Stimulated activated CD4-positive, alpha-beta T cell treated with anti-CD3 and anti-CD28 coated beads, Interleukin-4, amount 100 ng/mL, for 1 hour (primary cell): ENCODE data around the gene C12orf54.
"Not testable (repeated sequence)": the region's sequence is repeated elsewhere in the genome, so short reads cannot be mapped to it uniquely, and the experiment has no call there.

Experiments
- DNase-seq: peaks from one replicate; pipeline ENCODE4 v3.0.0-alpha.2; 2020

The C12orf54 gene

DNA sequence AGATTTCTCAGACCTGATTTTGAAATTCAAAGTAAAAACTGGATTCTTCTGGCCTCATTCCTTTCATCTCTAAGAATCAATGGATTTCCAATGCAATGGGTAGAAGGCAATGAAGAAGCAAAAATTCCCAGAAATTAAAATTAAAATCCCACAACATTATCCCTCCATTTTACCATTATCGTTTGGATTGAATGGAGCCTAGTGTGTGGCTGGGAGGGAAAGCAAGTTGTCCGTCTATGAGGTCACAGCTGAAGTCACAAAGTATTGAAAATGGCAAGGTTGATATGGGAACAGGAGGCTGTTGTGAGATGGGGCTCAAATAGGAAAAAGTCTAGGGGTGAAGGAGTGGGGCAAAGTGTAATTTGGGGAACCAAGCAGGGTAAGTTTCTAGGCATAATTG, at the start of gene C12orf54:
Gene C12orf54 (plus strand): TSS at position 301 of the 400 bp plus-strand sequence. CDS start 799 bp downstream, outside the sequence.
- no peak for DNase-seq

DNA sequence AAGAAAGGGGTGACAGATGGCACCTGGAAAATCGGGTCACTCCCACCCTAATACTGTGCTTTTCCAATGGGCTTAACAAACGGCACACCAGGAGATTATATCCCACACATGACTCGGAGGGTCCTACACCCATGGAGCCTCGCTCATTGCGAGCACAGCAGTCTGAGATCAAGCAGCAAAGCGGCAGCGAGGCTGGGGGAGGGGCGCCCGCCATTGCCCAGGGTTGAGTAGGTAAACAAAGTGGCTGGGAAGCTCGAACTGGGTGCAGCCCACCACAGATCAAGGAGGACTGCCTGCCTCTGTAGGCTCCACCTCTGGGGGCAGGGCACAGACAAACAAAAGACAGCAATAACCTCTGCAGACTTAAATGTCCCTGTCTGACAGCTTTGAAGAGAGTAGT, 48.3 kb upstream of the C12orf54 start:
- not testable (repeated sequence) for DNase-seq

GRCh38 chr12:48441069-48441468, 41.2 kb upstream of the C12orf54 start:
- no peak for DNase-seq

- no peak for DNase-seq
Measured at GRCh38 chr12:48442179-48442847, 40.0 kb upstream of the C12orf54 start.

- DNase-seq: no peak
Measured at GRCh38 chr12:48445538-48445937, 36.8 kb upstream of the C12orf54 start.

- DNase-seq: no peak
Measured at GRCh38 chr12:48446161-48446776, 36.0 kb upstream of the C12orf54 start.

DNA sequence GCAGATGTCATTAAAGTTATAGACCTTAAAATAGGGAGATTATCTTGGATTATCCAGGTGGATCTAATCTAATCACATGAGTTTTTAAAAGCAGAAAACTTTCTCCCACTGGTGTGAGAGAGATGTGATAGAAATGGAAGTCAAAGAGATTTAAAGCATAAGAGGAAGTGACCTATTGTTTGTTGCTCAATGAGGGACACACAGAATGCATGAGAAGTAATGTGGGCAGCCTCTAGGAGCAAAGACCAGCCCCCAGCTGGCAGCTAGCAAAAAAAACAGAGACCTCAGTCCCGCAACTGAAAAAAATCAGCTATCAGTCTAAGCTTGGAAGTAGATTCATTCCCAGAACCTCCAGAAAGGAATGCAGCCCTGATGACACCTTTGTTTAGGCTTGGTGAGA, 34.5 kb upstream of the C12orf54 start:
- no peak for DNase-seq

DNA sequence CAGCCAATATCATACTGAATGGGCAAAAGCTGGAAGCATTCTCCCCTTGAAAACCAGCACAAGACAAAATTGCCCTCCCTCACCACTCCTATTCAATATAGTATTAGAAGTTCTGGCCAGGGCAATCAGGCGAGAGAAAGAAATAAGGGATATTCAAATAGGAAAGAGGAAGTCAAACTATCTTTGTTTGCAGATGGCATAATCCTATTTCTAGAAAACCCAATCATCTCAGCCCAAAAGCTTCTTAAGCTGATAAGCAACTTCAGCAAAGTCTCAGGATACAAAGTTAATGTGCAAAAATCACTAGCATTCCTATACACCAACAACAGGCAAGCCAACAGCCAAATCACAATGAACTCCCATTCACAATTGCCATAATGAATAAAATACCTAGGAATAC, 30.9 kb upstream of the C12orf54 start:
- DNase-seq: no peak

- DNase-seq: not testable (repeated sequence)
Measured at GRCh38 chr12:48452961-48453360, 29.3 kb upstream of the C12orf54 start.

GRCh38 chr12:48454667-48455066, 27.6 kb upstream of the C12orf54 start:
- no peak for DNase-seq

- no peak for DNase-seq
Measured at GRCh38 chr12:48455116-48455515, 27.2 kb upstream of the C12orf54 start.

- DNase-seq: no peak
Measured at GRCh38 chr12:48459259-48459658, 23.0 kb upstream of the C12orf54 start.

DNA sequence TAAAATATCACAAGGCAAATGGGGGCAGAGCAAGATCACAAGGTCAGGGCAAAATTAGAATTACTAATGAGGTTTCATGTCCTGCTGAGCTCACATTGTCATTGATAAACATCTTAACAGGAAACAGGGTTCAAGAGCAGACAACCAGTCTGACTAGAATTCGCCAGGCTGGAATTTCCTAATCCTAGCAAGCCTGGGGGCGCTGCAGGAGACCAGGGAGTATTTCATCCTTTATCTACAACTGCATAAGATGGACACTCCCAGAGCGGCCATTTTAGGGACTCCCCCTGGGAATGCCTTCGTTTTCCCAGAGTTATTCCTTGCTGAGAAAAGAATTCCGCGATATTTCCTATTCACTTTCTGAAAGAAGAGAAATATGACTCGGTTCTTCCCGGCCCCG, 13.3 kb upstream of the C12orf54 start:
- not testable (repeated sequence) for DNase-seq

DNA sequence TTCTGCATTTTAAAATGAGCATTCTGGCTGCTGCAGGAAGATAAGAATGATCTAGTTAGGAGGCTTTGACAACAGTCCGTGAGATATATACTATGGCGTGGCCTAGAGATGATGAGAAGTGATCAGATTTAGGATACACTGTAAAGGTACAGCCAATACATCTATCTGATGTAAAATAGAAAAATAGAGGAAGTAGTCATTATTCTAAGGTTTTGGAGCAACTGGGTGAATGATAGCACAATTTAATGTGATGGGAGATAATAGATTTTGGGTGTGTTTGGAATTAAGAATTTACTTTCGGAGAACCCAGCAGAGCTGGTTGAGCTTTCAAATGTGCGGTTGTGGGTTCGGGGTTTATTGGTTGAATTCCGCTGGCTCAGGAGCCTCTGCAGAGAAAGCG, 10.0 kb upstream of the C12orf54 start, which contains the start of gene ANP32D:
Gene ANP32D (plus strand): TSS at position 301 of the 400 bp plus-strand sequence. CDS start 106 bp downstream, outside the sequence.
- DNase-seq: no peak

GRCh38 chr12:48473061-48473460, 9.2 kb upstream of the C12orf54 start:
- no peak for DNase-seq

- not testable (repeated sequence) for DNase-seq
Measured at GRCh38 chr12:48474497-48474896, 7.8 kb upstream of the C12orf54 start.

- DNase-seq: no peak
Measured at GRCh38 chr12:48482930-48483329, 632 bp downstream of the C12orf54 start.

DNA sequence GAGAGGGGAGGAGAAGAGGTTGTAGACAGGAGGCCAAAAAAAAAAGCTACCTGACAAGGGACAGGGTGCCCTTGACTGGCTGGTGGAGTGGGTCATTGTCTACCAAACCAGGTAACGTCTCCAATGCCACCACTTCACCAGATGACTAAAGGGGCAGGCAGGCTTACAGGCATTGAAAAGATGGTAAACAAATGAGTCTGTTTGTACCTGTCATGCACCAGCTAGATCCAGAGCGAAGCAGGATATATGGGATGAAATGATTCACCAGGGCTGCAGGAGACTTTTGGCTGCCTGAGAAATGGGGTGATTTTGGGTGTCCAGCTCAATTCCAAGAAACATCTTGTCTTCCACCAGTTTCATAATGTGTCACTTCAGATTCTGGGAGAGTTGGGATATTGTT, 4.0 kb downstream of the C12orf54 start:
- DNase-seq: no peak

- DNase-seq: no peak
Measured at GRCh38 chr12:48486679-48487078, 4.4 kb downstream of the C12orf54 start.

- no peak for DNase-seq
Measured at GRCh38 chr12:48489012-48489411, 6.7 kb downstream of the C12orf54 start.

DNA sequence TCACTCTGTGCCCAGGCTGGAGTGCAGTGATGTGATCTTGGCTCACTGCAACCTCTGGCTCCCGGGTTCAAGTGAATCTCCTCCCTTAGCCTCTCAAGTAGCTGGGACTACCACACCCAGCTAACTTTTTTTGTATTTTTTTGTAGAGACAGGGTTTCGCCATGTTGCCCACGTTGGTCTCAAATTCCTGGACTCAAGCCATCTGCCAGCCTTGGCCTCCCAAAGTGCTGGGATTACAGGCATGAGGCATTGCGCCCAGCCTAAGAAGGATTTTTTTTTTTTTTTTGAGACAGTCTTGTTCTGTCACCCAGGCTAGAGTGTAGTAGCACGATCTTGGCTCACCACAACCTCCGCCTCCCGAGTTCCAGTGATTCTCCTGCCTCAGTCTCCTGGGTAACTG, 7.2 kb downstream of the C12orf54 start:
- not testable (repeated sequence) for DNase-seq

- DNase-seq: not testable (repeated sequence)
Measured at GRCh38 chr12:48500281-48500680, 18.0 kb downstream of the C12orf54 start.

GRCh38 chr12:48506836-48507235, 24.5 kb downstream of the C12orf54 start:
- DNase-seq: not testable (repeated sequence)

DNA sequence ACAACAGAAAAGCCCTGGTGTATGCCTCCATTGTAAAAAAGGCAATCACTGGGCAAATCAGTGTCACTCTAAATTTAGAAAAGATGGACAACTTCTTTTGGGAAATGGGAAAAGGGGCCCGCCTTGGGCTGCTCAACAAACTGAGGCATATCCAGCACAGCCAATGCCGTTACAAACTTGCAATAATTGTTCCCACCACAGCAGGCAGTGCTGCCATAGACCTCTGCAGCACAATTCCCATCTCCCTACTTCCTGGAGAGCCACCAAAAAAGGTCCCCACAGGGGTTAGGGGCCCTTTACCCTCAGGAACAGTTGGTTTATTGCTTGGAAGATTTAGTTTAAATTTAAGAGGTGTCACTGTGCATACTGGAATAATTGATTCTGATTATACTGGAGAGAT, 26.7 kb downstream of the C12orf54 start:
- no peak for DNase-seq

DNA sequence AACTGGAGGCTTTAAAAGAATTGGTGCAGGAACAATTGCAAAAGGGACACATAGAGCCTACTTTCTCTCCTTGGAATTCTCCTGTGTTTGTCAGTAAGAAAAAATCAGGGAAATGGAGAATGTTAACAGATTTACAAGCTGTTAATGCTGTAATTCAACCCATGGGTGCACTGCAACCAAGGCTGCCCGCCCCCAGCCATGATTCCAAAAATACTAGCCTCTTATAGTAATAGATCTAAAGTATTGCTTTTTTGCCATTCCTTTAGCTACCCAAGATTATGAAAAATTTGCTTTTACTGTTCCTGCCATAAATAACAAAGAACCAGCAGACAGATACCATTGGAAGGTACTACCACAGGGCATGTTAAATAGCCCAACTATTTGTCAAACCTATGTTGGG, 27.8 kb downstream of the C12orf54 start:
- no peak for DNase-seq
